Fibroblast of gingiva (primary cell): ENCODE results near the gene GSN.

Experiments used
- DNase-seq: peaks from one replicate; pipeline ENCODE4 v3.0.0-alpha.2; 2011; ENCODE audit warnings: low read depth

Gene GSN

DNA sequence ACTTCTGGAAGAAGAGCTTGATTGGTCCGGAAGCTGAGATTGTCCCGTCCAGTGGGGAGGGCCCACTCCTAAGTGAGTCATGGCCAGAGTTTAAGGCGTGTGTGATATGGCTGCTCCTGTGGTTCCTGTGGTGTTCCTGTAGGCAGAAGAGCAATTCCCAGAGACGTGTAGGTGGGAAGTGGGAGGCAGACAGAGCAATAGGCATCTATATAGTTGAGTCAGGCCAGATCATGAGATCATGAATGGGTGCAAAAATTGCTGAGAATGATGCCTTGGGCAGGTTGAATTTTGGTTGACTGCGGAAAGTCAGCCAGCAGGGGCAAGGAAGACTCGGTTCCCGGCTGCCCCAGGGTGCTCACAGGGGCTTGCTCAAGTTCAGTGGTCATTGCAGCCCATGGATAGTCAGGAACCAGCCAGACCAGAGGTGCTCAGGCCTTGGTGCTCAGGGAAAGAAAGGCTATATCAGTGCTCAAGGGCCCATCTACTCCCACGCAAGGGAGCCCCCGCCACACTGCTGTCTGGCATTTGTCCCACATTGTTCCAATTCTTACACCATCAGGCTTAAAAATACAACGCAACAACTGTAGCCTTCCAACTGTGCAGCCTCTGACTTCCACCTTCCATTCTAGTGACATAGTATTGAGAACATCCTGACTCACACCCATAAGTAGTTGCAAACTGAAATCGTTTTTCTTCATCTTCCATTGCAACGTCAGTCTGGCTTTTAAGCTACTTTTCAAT, 21.0 kb upstream of the GSN start:
- DNase-seq, result peak; percentile 62

DNA sequence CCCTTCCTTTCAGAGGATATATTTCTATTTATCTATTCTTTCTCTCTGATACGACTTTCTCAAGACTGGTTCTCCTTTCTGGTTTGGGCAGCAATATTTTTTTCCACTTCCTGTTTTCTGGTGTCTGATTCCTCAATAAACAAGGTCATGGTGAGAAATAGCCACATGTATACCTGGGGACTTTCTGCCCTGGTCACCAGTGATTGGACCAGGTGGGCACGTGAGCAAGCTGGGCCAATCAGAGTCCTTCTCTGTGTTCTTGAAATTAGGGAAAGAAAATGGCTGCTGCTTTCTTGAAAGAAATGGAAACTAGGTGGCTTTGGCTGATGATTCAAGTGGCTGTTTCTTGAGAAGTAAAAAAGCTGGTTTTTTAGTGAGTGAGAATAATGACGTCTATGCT, 18.4 kb upstream of the GSN start:
- DNase-seq, result no peak

GRCh38 chr9:121252104-121252851, 15.7 kb upstream of the GSN start:
- DNase-seq, result no peak

GRCh38 chr9:121253162-121253561, 14.8 kb upstream of the GSN start:
- no peak for DNase-seq

DNA sequence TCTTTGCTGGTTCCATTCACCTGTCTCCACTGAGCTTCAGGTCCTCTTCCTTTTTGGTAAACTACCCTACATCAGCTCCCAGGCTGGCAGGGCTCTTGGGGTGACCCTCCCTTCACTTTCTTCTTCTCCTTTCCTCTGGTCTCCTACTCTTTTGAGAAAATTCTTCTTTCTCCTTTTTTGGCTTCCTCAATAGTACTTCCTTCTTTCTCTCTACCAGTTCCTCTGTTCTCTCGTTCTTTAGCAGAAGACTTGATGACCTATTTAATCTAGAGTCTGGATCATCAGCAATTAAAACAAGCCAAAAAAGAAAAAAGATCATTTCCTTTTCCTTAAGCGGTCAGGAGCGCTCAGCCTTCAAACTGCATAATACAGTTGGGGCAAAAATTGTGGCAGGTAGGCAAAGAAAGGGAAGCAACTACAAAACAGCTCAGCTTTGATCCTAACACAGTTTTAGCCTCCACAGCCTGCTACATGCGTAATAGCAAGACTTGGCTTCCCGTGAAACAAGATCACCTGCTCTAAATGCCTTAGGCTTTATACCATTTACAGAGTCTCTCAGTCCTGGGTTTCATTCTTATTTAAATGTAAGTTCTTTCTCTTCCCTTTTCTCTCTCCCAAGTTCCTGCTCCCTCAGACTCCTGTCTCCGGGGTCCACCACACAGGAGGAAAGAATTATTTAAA, 14.0 kb upstream of the GSN start:
- no peak for DNase-seq

DNA sequence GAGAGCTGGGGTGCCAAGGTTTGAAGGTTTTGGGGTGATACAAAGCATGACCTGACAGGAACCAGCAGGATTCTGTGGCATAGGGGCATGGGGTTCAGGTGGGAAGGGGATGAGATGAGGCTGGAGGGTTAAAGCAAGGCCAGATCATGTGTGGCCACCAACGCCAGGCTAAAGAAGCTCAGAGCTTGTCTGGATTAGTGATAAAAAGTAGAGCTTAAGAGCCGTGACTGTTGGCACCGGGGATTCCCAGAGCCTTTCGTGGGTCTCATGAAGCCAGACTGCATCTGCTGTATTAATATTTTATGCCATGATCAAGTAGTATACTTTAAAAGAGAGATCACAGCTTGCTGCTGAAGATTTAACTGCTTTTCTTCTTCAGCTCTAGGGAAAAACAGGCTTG, 8.5 kb upstream of the GSN start:
- no peak for DNase-seq

GRCh38 chr9:121259935-121260334, 8.0 kb upstream of the GSN start:
- no peak for DNase-seq

- DNase-seq, result no peak
Observed at GRCh38 chr9:121260457-121261106, 7.4 kb upstream of the GSN start.

GRCh38 chr9:121261107-121261460, 6.9 kb upstream of the GSN start:
- no peak for DNase-seq

DNA sequence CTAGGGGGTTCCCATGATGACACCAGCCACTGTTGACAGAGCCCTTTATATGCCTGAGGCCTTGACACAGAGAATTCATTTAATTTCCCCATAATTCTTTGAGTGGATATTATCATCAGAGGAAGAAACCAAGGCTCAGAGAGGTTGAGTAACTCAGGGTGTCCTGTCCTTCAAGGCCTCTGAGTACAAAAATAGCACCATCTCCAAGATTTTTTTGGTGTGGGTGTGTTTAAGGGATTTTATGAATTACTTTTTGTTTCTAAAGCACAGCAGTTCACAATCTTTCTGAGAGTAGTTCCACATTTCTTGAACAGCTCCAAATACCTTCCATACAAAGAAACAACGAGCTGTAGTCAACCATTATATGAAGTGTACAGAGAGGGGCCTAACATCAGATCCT, 6.2 kb upstream of the GSN start:
- DNase-seq, result no peak

- no peak for DNase-seq
Observed at GRCh38 chr9:121262423-121262822, 5.5 kb upstream of the GSN start.

DNA sequence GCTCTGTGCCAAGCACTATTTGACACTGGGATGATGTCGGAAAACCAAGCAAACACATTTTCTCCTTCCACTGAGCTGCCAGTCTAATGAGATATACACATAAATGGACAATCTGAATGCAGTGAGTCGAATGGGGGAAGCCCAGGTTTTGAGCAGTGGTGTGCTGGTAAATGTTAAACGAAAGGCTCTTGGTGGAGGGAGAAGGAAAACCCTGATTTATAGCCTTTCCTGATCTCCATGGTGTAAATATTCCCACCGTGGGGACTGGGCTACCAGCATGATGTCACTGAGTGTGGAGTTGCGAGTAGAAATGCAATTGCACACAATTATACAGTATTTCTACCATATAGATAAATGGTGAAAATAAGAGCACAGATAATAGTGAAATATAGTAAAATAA, 5.0 kb upstream of the GSN start:
- DNase-seq, result no peak

- no peak for DNase-seq
Observed at GRCh38 chr9:121266356-121266755, 1.6 kb upstream of the GSN start.

DNA sequence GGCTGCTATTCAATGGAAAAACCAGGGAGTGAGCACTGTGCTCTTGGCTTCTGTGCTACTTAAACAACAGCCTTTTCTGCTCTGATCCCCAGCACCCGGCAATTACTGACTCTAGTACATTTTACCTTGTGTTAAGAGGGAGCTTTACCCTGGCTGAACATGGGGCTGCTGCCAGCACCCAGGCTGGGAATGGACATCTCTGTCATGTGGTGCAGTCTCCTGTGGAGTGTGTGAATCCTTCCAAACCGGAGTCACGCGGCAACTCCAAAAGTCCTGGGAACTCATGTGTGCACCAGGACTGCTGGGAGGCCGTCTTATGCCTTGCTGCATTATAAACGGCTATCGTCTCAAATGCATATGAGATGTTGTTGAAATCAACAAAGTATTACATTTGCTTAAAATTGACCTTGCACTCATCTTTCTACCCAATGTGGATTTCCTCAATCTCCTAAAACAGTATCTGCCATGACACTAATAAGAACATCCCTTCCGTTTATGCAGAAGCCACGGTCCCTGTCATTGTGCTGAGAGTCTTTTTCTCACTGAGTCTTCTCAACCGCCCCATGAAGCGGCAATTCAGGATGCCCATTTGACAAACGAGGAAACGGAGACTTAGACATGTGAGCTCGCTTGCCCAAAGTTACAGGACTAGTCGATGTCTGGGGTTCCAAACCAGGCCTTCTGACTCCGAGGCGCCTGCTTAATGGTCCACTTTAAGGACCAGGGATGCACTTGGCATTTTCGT, 884 bp upstream of the GSN start:
- no peak for DNase-seq

- no peak for DNase-seq
Observed at GRCh38 chr9:121268598-121268850, 562 bp downstream of the GSN start.

- DNase-seq, result peak; percentile 50
Observed at GRCh38 chr9:121268851-121269641, 1.1 kb downstream of the GSN start.

- no peak for DNase-seq
Observed at GRCh38 chr9:121269642-121270254, 1.8 kb downstream of the GSN start.

GRCh38 chr9:121271368-121272341, 3.7 kb downstream of the GSN start:
- DNase-seq, result peak; percentile 89

- DNase-seq, result no peak
Observed at GRCh38 chr9:121272401-121272948, 4.5 kb downstream of the GSN start.
